DND-41 (cell line): ENCODE data around the gene CEACAM21.
A peak's percentile ranks its signal among the peaks of the same experiment; 100 is the strongest.

Experiments
- ATAC-seq: fragments of 200-7000 bp; cut with Tn5 transposase; 3 replicates; pipeline ENCODE4 v1.9.1; 2021; ENCODE audit warnings: low read depth; ENCODE audit not compliant: insufficient read depth
- DNase-seq: peaks from one replicate; pipeline ENCODE4 v3.0.0-alpha.2; 2020
- H2AFZ ChIP-seq: 2 replicates; pipeline ENCODE4 v1.6.0; 2012; ENCODE audit warnings: low read depth, low read length
- H3K27ac ChIP-seq: 2 replicates; pipeline ENCODE4 v1.5.1; 2012; ENCODE audit warnings: low read length, inconsistent platforms
- H3K27me3 ChIP-seq: fragments of 200-600 bp; sonication (generic); 2 replicates; pipeline ENCODE4 v1.6.0; 2012; ENCODE audit warnings: low read length, mild to moderate bottlenecking, inconsistent platforms; ENCODE audit not compliant: insufficient read depth, poor library complexity
- H3K36me3 ChIP-seq: 2 replicates; pipeline ENCODE4 v1.5.1; 2012; ENCODE audit warnings: low read length, inconsistent platforms; ENCODE audit not compliant: insufficient read depth
- H3K4me1 ChIP-seq: 2 replicates; pipeline ENCODE4 v1.5.1; 2012; ENCODE audit warnings: mild to moderate bottlenecking, low read length; ENCODE audit not compliant: insufficient read depth
- H3K4me2 ChIP-seq: 2 replicates; pipeline ENCODE4 v1.6.0; 2012; ENCODE audit warnings: mild to moderate bottlenecking, moderate library complexity, low read length, inconsistent platforms; ENCODE audit not compliant: insufficient read depth
- H3K4me3 ChIP-seq, 2 experiments: fragments of 200-600 bp in 1 of 2; shearing (Covaris generic) in 1 of 2; 2 replicates each; pipeline ENCODE4 v1.5.1; 2012 to 2016; ENCODE audit warnings: inconsistent platforms in 2 of 2, low read length in 2 of 2, mild to moderate bottlenecking in 2 of 2, low read depth in 1 of 2, moderate library complexity in 1 of 2
- H3K79me2 ChIP-seq: 2 replicates; pipeline ENCODE4 v1.6.0; 2012; ENCODE audit warnings: low read length, inconsistent platforms; ENCODE audit not compliant: insufficient read depth
- H3K9ac ChIP-seq: 2 replicates; pipeline ENCODE4 v1.6.0; 2012; ENCODE audit warnings: low read depth, mild to moderate bottlenecking, inconsistent platforms, low read length, moderate library complexity
- H3K9me3 ChIP-seq: 2 replicates; pipeline ENCODE4 v1.5.1; 2012; ENCODE audit warnings: low read length, moderate library complexity, mild to moderate bottlenecking, inconsistent platforms; ENCODE audit not compliant: insufficient read depth, severe bottlenecking
- H4K20me1 ChIP-seq: 2 replicates; pipeline ENCODE4 v1.6.0; 2012; ENCODE audit warnings: low read length; ENCODE audit not compliant: insufficient read depth
- EZH2 ChIP-seq: IDR thresholded peaks from 3 replicates; pipeline ENCODE4 v1.6.1; 2012; ENCODE audit warnings: borderline replicate concordance, low read depth, mild to moderate bottlenecking, moderate library complexity, low read length, inconsistent platforms; ENCODE audit not compliant: severe bottlenecking
- TF ChIP-seq, protein P1 (sequence below): IDR thresholded peaks from 2 replicates; pipeline ENCODE4 v1.5.1; 2012; ENCODE audit warnings: borderline replicate concordance, low read length, moderate library complexity, mild to moderate bottlenecking; ENCODE audit not compliant: poor library complexity, severe bottlenecking; ENCODE audit errors: extremely low read depth

Gene CEACAM21

GRCh38 chr19:41595258-41595889 is 19.4 kb downstream of the CEACAM21 start:
- Histone ChIP-seq H4K20me1 (peaks cover 3% of the 10 kb centered on the region; the same call in 1 of the 2 replicates), H3K27me3 (no peaks in the 10 kb centered on the region), H3K9me3 (no peaks in the 10 kb centered on the region), H3K4me3 (no peak overlapping the region), H3K4me2 (no peak overlapping the region), H3K9ac (no peak overlapping the region), H3K4me1 (no peaks in the 10 kb centered on the region), H3K36me3 (no peaks in the 10 kb centered on the region), H2AFZ (no peak overlapping the region), H3K79me2 (no peaks in the 10 kb centered on the region), H3K27ac (no peak overlapping the region)
- ATAC-seq (peak; percentile 83), DNase-seq (peak; percentile 56)
- TF ChIP-seq, protein P1, sequence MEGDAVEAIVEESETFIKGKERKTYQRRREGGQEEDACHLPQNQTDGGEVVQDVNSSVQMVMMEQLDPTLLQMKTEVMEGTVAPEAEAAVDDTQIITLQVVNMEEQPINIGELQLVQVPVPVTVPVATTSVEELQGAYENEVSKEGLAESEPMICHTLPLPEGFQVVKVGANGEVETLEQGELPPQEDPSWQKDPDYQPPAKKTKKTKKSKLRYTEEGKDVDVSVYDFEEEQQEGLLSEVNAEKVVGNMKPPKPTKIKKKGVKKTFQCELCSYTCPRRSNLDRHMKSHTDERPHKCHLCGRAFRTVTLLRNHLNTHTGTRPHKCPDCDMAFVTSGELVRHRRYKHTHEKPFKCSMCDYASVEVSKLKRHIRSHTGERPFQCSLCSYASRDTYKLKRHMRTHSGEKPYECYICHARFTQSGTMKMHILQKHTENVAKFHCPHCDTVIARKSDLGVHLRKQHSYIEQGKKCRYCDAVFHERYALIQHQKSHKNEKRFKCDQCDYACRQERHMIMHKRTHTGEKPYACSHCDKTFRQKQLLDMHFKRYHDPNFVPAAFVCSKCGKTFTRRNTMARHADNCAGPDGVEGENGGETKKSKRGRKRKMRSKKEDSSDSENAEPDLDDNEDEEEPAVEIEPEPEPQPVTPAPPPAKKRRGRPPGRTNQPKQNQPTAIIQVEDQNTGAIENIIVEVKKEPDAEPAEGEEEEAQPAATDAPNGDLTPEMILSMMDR, result peak; percentile 80
- TF ChIP-seq EZH2, result no peak

DNA sequence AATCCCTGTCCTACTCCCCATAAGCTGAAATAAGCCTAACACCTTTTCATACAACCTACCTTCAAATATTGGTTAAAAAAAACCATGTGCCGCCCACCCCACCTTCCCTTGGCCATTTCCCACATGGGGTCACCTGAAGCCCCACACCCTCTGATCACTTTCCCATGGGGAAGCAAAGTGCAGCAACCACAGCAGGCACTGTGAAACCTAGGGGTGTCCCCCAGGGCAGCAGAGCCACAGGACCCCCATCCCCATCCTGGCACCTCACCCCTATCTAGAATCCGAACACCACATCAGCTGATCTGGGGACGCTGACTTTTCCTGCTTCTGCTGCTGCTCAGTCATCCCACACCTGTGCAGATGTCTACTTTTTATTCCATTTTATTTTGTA is 19.9 kb downstream of the CEACAM21 start:
- Histone ChIP-seq H3K4me2 (no peak overlapping the region), H3K27ac (no peak overlapping the region), H3K9ac (no peak overlapping the region), H2AFZ (no peak overlapping the region), H3K27me3 (no peaks in the 10 kb centered on the region), H3K36me3 (no peaks in the 10 kb centered on the region), H3K9me3 (no peaks in the 10 kb centered on the region), H3K4me1 (no peaks in the 10 kb centered on the region), H4K20me1 (peaks cover 3% of the 10 kb centered on the region; the same call in 1 of the 2 replicates), H3K79me2 (no peaks in the 10 kb centered on the region), H3K4me3 (no peak overlapping the region)
- ATAC-seq, result no peak
- TF ChIP-seq, protein P1, result no peak
- TF ChIP-seq EZH2, result no peak
- DNase-seq, result no peak

DNA sequence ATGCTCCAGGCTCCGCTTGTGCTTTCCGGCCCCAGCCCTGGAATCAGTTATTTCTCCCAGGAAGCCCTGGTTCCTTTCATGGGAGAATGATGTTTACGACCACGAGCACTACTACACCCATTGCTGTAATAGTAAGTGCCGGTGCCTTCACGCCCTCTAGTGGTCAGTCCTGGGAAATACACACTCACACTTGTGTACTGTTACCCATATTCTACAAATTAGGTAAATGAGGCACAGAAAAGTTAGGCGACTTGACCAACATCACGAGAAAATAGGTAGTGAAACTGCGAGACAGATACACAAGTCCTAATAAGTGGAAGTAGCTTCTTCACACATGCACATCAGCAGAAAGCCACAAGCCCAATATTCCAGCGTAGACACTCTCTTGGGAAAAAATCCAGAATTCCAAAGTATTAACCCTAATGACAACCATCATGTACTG is 21.7 kb downstream of the CEACAM21 start:
- H3K79me2 ChIP-seq, result no peaks in the 10 kb centered on the region
- ATAC-seq, result peak; percentile 89
- H3K4me1 ChIP-seq, result no peaks in the 10 kb centered on the region
- H3K9ac ChIP-seq, result no peak overlapping the region
- H3K4me3 ChIP-seq, result no peak overlapping the region
- no peak overlapping the region for H2AFZ ChIP-seq
- DNase-seq, result peak; percentile 70
- H3K36me3 ChIP-seq, result no peaks in the 10 kb centered on the region
- H3K27me3 ChIP-seq, result no peaks in the 10 kb centered on the region
- no peak overlapping the region for H3K4me2 ChIP-seq
- TF ChIP-seq, protein P1, result peak; percentile 95
- TF ChIP-seq EZH2, result no peak
- H3K27ac ChIP-seq, result no peak overlapping the region
- H3K9me3 ChIP-seq, result no peaks in the 10 kb centered on the region
- H4K20me1 ChIP-seq, result no peaks in the 10 kb centered on the region; the same call in 1 of the 2 replicates
